Measurements from ENCODE around the gene GRIN3A.
"Not testable (repeated sequence)": the region's sequence is repeated elsewhere in the genome, so short reads cannot be mapped to it uniquely, and the experiment has no call there.

GRIN3A gene

DNA sequence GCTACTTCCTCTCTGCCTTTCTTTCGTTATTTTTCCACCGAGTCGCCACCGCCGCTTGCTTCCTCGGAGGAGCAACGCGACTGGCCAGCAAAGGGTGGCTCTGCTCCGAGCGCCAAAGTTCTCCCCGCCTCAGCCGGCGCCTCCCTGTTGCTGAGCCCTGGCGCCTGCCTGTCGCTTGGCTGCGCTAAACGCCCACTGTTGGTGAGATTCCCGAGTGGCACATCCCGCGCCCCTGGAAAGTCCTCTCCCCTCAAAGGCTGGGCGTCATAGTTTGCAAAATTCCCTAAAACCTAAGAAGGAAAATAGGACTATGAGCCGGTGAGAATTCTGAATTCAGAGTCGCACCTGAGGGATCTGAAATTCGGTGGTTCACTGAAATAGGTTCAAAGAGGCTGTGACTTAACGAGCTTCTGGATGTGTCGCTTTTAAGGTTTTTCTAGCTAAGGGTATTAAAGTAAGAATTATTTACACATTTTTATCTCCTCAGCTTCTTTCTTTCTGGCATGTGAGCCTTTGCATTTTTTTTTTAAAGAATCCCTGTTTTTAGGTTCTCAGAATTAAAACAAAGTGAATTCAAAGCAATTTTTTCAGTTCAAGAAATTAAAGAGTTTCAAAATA is at the start of gene GRIN3A:
Gene GRIN3A (minus strand): TSS at position 82 of the 618 bp plus-strand sequence. CDS start 668 bp downstream, outside the sequence.
- DNase-seq, result no peak

GRCh38 chr9:101787891-101788290 is 49.4 kb upstream of the GRIN3A start:
- no peak for DNase-seq

GRCh38 chr9:101778332-101778731 is 39.9 kb upstream of the GRIN3A start:
- no peak for DNase-seq

DNA sequence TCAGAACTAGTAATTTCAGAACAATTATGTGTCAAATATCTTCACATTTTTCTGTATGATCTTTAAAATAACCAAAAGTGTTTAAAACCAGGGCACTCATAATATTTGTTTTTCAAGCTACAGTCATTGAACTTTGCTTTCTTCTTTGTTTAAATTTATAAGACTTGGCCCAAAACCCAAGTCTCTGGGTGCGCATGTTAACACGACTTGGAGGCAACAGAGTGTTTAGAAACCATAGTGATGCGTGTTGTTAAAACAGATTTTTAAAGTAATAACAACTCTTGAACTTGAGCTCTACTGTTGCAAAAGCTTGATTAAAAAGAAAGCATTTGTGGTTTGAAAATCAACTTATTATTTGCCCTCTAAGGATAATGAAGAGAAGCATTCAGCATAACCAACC is 26.0 kb upstream of the GRIN3A start:
- DNase-seq, result no peak

GRCh38 chr9:101758304-101758930 is 20.0 kb upstream of the GRIN3A start:
- no peak for DNase-seq

- DNase-seq, result no peak
Observed at GRCh38 chr9:101753716-101754115, 15.3 kb upstream of the GRIN3A start.

DNA sequence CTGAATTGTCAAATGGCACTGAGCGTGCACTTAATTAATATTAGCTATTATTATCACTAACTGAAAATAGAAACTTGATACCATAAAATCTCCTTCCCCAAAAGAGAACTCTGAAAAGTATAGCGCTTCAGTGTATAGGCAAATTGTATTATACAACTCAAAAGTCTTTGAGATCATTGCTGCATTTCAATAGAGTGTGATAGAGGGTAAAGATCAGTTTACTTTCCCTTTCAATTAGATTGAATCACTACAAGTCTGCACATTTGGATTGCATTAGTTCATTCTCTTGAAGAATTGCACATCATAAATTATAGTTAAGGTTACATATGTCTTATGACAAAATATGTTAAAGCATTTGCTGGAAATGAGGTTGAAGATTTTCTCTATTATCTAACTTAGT is 13.4 kb upstream of the GRIN3A start:
- no peak for DNase-seq

GRCh38 chr9:101739311-101739710 is 864 bp upstream of the GRIN3A start:
- DNase-seq, result no peak

DNA sequence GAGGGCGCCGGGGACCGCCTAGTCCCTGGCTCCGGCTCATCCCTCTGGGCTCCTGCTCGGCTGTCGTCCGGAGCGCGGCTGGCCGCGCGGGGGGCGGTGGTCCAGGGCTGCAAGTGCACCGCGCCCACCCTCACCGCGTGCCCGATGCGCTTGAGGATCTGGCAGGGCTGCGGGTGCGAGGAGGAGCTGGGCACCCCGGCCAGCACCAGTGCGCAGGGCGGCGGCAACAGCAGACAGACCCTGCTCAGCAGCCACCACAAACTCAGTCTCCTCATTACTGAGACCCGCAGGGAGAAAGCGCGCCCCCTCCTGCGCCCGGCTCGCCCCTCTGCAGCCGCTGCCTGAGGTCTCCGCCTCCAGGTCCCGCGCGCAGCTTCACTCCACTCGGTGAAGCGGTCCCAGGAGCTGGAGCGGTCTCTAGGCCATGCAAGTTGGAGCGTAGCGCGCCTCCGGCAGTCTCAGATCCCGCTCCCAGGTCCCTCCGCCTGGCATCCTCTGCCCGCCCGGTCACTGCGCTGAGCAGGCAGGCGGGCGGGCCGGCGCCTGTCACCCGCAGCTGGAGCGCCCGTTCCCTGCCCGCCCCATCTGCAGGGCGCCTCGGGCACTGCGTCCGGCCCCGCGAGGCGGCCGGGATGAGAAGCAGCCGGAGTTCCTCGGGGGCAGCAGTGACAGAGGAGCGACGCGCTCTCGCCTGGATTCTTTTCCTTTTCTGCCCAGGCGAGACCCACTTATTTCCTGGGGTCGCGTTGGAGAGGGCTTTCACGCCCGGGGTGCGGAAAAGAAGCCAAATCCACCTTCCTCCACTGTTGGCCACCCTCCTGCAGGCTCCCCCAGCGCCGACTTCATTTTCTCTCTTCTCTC is 512 bp downstream of the GRIN3A start:
- DNase-seq, result no peak

DNA sequence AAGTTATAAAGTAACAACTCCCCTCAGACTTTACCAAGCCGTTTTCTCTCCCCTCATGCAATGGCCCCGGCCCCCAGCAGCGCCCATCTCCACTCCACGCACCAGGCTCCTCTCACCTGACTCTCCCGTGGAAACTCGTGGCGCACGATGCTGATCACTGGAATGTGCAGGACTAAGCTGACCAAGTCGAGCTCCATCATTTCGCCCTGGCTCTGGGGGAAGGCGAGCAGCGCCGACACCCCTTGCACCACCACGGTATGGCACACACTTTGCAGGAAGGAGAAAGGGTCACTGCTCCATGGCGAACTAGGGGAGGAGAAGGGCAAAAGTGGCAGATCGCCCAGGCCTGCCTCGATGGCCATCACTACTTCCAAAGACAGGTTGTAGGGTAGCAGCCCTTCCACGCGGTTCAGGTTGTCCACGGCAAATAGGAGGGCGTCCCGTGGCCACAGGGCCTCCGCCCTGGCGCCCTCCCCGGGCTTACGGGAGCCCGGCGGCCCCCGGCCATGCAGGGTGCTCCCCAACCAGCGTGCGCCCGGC is 1.2 kb downstream of the GRIN3A start:
- no peak for DNase-seq

GRCh38 chr9:101736717-101737116 is 1.7 kb downstream of the GRIN3A start:
- peak; percentile 2 for DNase-seq

GRCh38 chr9:101731429-101731828 is 7.0 kb downstream of the GRIN3A start:
- DNase-seq, result no peak

- DNase-seq, result peak; percentile 11
Observed at GRCh38 chr9:101727612-101728524, 10.6 kb downstream of the GRIN3A start.

DNA sequence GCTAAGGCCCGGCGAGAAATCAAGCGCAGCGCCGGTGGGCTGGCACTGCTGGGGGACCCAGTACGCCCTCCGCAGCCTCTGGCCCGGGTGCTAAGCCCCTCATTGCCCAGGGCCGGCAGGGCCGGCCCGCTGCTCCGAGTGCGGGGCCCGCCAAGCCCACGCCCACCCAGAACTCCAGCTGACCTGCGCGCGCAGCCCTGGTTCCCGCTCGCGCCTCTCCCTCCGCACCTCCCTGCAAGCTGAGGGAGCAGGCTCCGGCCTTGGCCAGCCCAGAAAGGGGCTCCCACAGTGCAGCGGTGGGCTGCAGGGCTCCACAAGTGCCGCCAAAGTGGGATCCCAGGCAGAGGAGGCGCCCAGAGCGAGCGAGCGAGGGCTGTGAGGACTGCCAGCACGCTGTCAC is 14.2 kb downstream of the GRIN3A start:
- DNase-seq, result not testable (repeated sequence)

- DNase-seq, result no peak
Observed at GRCh38 chr9:101718192-101718591, 20.3 kb downstream of the GRIN3A start.

- DNase-seq, result no peak
Observed at GRCh38 chr9:101716629-101717028, 21.8 kb downstream of the GRIN3A start.

DNA sequence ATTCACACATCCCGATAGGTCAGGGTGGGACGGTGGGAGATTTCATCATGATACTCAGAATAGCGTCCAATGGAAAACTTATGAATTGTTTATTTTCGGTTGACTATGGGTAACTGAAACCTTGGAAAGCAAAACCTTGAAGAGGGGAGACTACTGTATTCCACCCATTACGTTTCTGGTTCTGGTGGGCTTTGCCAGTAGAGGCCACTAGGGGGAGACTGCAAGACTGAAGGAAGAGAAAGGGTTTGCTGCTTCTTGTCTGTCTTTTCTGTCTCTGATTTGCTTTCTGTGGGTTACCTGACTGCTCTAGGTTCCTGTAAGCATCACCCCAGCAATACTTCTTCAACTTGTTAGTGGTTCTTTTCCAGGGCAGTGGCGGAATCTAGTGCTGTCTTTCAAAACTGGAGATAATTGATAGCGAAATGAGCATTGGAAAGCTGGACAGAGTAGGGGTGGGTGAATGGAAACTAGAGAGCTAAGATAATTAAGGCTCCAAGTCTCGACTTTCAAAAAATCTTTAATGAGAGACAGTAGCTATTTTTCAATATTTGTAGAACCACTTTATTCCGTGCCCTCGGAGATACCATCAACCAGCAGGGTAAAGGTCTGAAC is 27.0 kb downstream of the GRIN3A start:
- no peak for DNase-seq

DNA sequence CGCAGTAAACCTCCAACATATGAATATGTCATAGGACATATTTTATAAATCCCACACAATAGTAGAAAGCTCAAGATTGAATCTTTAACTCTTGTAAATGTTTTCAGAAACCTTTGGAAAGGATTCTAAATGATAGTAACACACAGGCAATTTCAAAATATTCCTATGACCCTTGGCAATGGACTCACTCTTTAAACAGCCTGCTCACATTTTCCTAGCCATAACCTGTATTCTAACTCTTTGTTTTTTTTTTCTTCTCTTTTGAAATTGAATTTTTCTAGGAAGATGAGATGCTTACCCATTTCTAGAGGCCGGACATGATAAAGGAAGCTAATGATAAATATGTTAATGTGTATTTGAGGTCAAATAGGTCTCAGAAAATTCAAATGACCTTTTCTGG is 29.6 kb downstream of the GRIN3A start:
- DNase-seq, result no peak

DNA sequence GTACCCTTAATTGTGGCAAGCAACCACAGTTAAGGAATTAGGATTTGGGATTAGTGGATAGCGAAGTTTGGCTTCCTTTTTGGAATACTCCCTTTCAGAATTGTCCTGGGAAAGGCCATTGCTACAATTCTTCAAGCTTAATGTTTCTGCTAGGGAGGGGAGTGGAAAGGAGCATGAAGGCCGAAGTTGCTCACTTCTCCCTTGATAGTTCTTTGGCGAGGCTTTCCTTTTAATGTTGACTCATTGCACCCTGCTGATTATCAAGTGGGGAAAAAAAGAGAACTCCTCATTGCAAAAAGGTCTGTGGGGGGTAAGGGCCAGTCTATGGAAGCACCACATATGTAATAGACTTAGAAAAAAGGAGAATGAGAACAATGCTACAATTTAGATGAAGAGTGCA is 30.7 kb downstream of the GRIN3A start:
- DNase-seq, result no peak

- DNase-seq, result no peak
Observed at GRCh38 chr9:101706997-101707396, 31.4 kb downstream of the GRIN3A start.

GRCh38 chr9:101706261-101706798 is 32.1 kb downstream of the GRIN3A start:
- DNase-seq, result no peak

- DNase-seq, result peak; percentile 17
Observed at GRCh38 chr9:101705135-101705661, 33.2 kb downstream of the GRIN3A start.
